Lung (tissue), 12 donors: ENCODE data around the gene TMEM79. TPM values are rescaled to one million over a fixed set of nuclear protein-coding genes. Genes with fewer than 3 reads are reported as not detected.

Experiments used
- ATAC-seq: fragments of 200-7000 bp; cut with Tn5 transposase; one replicate; pipeline ENCODE4 v1.9.1; 2020; ENCODE audit warnings: moderate number of reproducible peaks; ENCODE audit not compliant: insufficient read depth, low FRiP score
- DNase-seq, 3 donors: peaks; one replicate each; pipeline ENCODE4 v3.0.0-alpha.2; 2013 to 2017
- H3K27ac ChIP-seq, 2 donors: one replicate each; pipeline ENCODE4 v1.5.1; 2013; ENCODE audit warnings: mild to moderate bottlenecking in 2 of 2, moderate library complexity in 2 of 2, control low read depth in 1 of 2, inconsistent platforms in 1 of 2, low read depth in 1 of 2, low read length in 1 of 2
- H3K27me3 ChIP-seq, 3 donors: one replicate each; pipeline ENCODE4 v1.5.1; 2013; ENCODE audit warnings: low read length in 2 of 3; ENCODE audit not compliant: control insufficient read depth in 3 of 3, insufficient read depth in 3 of 3
- H3K36me3 ChIP-seq, 4 donors: one replicate each; pipeline ENCODE4 v1.5.1; 2013; ENCODE audit warnings: low read length in 4 of 4, mild to moderate bottlenecking in 1 of 4, moderate library complexity in 1 of 4; ENCODE audit not compliant: control insufficient read depth in 4 of 4, insufficient read depth in 4 of 4
- H3K4me1 ChIP-seq, 5 donors: one replicate each; pipeline ENCODE4 v1.5.1; 2013; ENCODE audit warnings: low read length in 5 of 5, mild to moderate bottlenecking in 2 of 5, moderate library complexity in 1 of 5; ENCODE audit not compliant: control insufficient read depth in 5 of 5, insufficient read depth in 5 of 5
- H3K4me3 ChIP-seq: one replicate; pipeline ENCODE4 v1.5.1; 2013; ENCODE audit warnings: mild to moderate bottlenecking, control low read depth, moderate library complexity
- H3K9ac ChIP-seq, 2 donors: one replicate each; pipeline ENCODE4 v1.5.1; 2013; ENCODE audit warnings: low read length in 2 of 2, control low read depth in 1 of 2; ENCODE audit not compliant: insufficient read depth in 1 of 2
- H3K9me3 ChIP-seq, 4 donors: one replicate each; pipeline ENCODE4 v1.5.1; 2013; ENCODE audit warnings: low read length in 3 of 4, mild to moderate bottlenecking in 1 of 4, moderate library complexity in 1 of 4; ENCODE audit not compliant: control insufficient read depth in 4 of 4, insufficient read depth in 3 of 4
- WGBS, 2 donors: extraction: QIAGEN DNeasy Blood & Tissue Kit; methylation state at CpG; one replicate each; pipeline ENCODE4 v1.1.7; 2013; 5-methylcytosine and 5-hydroxymethylcytosine counted together
- polyA plus RNA-seq, 2 donors: library from polyadenylated mRNA; stranded (reverse); fragments of 200-250 nt; gene quantifications; one replicate each; pipeline ENCODE4 v1.2.1, GENCODE V29; 2013
- total RNA-seq, 2 donors: library from RNA; depleted of rRNA in 1 of 2; stranded (reverse); fragments of >200 nt in 1 of 2; gene quantifications; one replicate each; pipeline ENCODE4 v1.2.1, GENCODE V29; 2014 to 2021
- TF ChIP-seq, protein P1 (sequence below): IDR thresholded peaks from 2 replicates; pipeline ENCODE4 v1.5.1; 2012; ENCODE audit warnings: mild to moderate bottlenecking; ENCODE audit errors: control extremely low read depth, extremely low read depth
- donor health status: control.
- donor health status: control.
- donor health status: Bipolar disorder and iron deficiency.
- donor health status: healthy.
- donor health status: DM: yes; HTN: yes; CAD: no.

TMEM79 gene
- total and polyA plus RNA-seq, 4 donors, result 2.5 to 4.7 (median 4.6) TPM

DNA sequence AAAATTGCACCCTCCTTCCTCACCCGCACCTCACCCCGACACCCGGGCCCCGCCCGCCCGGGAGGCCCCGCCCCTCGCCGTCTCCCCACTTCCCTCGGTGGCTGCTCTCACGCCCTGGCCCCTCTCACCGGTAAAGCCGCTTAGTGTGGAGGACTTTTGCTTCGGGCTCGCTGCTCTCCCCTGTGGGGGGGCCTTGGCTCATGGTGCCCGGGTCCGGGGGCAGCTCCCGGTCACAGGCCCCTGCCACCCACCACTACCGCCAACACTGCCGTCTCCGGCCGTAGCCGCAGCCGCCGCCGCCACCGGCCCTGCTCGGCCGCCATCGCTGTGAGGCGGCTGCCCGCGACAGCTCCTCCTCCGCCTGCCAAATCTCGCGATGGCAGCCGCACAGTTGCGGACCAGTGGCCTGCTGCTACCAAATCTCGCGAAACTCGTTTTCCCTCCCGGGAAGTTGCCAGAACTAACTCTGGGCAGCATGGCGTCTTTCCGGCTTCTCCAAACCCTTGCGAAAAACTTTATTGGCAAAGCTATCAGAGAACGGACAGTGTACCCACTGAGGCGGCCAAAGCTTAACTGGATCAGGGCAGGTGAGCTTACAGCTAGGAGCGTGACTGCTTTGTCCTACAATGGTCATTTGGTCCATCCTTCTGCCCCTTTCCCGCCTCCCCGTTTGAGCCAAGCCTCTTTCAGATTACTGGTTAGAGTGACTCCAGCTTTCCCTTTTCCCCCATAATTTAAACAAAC is 1.5 kb upstream of the TMEM79 start, which contains the start of gene SMG5:
TSS of gene SMG5 (minus strand) at position 347 of the 744 bp plus-strand sequence. CDS start at position 202, 145 bp downstream.
- Histone ChIP-seq H3K4me1 (peaks cover 0 to 22% (median 6%) of the 10 kb centered on the region in 5 donors), H3K9ac (peak within 1 kb of the TSS; percentile 64 to 93), H3K9me3 (no peaks in the 10 kb centered on the region), H3K36me3 (peaks cover 0 to 21% (median 12%) of the 10 kb centered on the region in 4 donors), H3K27me3 (no peaks in the 10 kb centered on the region), H3K27ac (peak within 1 kb of the TSS; percentile 95 to 97), H3K4me3 (peak within 1 kb of the TSS; percentile 97)
- TF ChIP-seq, protein P1, sequence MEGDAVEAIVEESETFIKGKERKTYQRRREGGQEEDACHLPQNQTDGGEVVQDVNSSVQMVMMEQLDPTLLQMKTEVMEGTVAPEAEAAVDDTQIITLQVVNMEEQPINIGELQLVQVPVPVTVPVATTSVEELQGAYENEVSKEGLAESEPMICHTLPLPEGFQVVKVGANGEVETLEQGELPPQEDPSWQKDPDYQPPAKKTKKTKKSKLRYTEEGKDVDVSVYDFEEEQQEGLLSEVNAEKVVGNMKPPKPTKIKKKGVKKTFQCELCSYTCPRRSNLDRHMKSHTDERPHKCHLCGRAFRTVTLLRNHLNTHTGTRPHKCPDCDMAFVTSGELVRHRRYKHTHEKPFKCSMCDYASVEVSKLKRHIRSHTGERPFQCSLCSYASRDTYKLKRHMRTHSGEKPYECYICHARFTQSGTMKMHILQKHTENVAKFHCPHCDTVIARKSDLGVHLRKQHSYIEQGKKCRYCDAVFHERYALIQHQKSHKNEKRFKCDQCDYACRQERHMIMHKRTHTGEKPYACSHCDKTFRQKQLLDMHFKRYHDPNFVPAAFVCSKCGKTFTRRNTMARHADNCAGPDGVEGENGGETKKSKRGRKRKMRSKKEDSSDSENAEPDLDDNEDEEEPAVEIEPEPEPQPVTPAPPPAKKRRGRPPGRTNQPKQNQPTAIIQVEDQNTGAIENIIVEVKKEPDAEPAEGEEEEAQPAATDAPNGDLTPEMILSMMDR, result no peak
- DNase-seq (peak; percentile 98 to 100 (median 99)), ATAC-seq (peak; percentile 94)
- 0% methylated on average over 50 of the region's 50 CpGs for WGBS, 2 donors

DNA sequence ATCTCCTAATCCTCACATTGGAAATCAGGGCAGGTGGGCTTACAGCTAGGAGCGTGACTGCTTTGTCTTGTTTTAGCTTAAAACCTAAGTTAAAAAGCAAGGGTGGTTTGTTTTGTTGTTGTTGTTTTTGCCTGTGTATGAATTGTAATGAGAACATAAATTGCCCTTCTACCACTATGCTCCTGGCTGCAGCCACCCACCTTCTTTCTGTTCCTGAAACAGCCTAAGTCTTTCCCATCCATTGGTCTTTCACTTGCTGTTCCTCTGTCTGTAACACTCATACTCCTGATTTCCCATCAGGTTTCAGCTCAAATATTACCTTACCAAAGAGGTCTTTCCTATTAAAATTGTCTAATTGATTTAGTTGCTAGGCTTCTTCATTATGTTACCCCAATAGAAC is 604 bp upstream of the TMEM79 start:
- no peak for DNase-seq
- no peak overlapping the region for H3K27ac ChIP-seq
- TF ChIP-seq, protein P1, result no peak

DNA sequence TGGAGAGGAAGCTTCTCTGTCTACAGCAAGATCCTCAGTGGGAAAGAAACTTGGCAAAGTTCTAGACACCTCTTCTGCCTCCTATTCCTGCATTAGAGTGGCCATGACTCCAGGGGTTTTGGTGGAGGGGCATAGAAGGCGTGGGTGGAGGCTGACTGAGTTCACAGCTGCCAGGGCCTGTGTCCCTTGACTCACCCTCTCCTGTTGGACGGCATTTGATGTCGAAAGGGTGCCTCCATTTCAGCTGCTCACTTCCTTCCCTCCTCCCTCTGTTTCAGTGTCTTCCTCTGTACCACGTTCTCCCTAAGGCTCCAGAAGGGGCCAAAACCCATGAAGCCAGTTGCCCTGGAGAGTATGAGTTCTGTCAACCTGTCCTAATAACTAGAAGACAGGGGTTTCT is 632 bp downstream of the TMEM79 start:
- Histone ChIP-seq H3K36me3 (peaks cover 0 to 18% (median 5%) of the 10 kb centered on the region in 4 donors), H3K27me3 (no peaks in the 10 kb centered on the region), H3K9me3 (no peaks in the 10 kb centered on the region), H3K4me3 (no peak overlapping the region), H3K9ac (peak overlapping the region in 1 of 2 donors; percentile 4), H3K4me1 (peaks cover 0 to 22% (median 6%) of the 10 kb centered on the region in 5 donors), H3K27ac (no peak overlapping the region)
- 21 to 58% methylated on average over 4 of the region's 4 CpGs for WGBS, 2 donors
- ATAC-seq (no peak), DNase-seq (no peak)
- TF ChIP-seq, protein P1, result no peak

More for the DNA sequence above, 604 bp upstream of the TMEM79 start:
- WGBS, 2 donors, result 92 to 95% methylated on average over 1 of the region's 1 CpG
- Histone ChIP-seq H3K9ac (peak overlapping the region; percentile 42 to 93), H3K9me3 (no peaks in the 10 kb centered on the region), H3K4me3 (peak overlapping the region; percentile 55), H3K27me3 (no peaks in the 10 kb centered on the region), H3K4me1 (peaks cover 0 to 22% (median 6%) of the 10 kb centered on the region in 5 donors), H3K36me3 (peaks cover 0 to 15% (median 7%) of the 10 kb centered on the region in 4 donors)
- ATAC-seq, result no peak
